Vagina (tissue), 2 donors: Measurements from ENCODE around the gene FMOD.
"Not testable (repeated sequence)": the region's sequence is repeated elsewhere in the genome, so short reads cannot be mapped to it uniquely, and the experiment has no call there.

Experiments used
- POLR2A ChIP-seq, 2 donors: fragments of 450-650 bp; IDR thresholded peaks; one replicate each; pipeline ENCODE4 v1.6.1; 2017; ENCODE audit warnings: antibody characterized with exemption in 2 of 2, mild to moderate bottlenecking in 2 of 2, moderate library complexity in 2 of 2
- POLR2AphosphoS5 ChIP-seq, 2 donors: sonication (generic); formaldehyde crosslinking; IDR thresholded peaks; one replicate each; pipeline ENCODE4 v1.9.0; 2017; ENCODE audit warnings: antibody characterized with exemption in 2 of 2, mild to moderate bottlenecking in 2 of 2, low read depth in 1 of 2; ENCODE audit not compliant: insufficient read depth in 1 of 2
- TF ChIP-seq, protein P1 (sequence below), 3 experiments: fragments of 450-650 bp in 2 of 3; fragments of 200-600 bp in 1 of 3; sonication (generic) in 1 of 3; IDR thresholded peaks; one replicate each; pipeline ENCODE4 v1.5.1; 2017 to 2019; ENCODE audit warnings: antibody characterized with exemption in 3 of 3, mild to moderate bottlenecking in 2 of 3, moderate library complexity in 2 of 3

- TF ChIP-seq, protein P1, sequence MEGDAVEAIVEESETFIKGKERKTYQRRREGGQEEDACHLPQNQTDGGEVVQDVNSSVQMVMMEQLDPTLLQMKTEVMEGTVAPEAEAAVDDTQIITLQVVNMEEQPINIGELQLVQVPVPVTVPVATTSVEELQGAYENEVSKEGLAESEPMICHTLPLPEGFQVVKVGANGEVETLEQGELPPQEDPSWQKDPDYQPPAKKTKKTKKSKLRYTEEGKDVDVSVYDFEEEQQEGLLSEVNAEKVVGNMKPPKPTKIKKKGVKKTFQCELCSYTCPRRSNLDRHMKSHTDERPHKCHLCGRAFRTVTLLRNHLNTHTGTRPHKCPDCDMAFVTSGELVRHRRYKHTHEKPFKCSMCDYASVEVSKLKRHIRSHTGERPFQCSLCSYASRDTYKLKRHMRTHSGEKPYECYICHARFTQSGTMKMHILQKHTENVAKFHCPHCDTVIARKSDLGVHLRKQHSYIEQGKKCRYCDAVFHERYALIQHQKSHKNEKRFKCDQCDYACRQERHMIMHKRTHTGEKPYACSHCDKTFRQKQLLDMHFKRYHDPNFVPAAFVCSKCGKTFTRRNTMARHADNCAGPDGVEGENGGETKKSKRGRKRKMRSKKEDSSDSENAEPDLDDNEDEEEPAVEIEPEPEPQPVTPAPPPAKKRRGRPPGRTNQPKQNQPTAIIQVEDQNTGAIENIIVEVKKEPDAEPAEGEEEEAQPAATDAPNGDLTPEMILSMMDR (IDR thresholded peaks at IDR 0.05): not testable (repeated sequence)
- TF ChIP-seq POLR2A (IDR thresholded peaks at IDR 0.05); POLR2AphosphoS5 (IDR thresholded peaks at IDR 0.05; ENCODE audit: insufficient read depth in 1 of 2, low read depth in 1 of 2): not testable (repeated sequence)
Observed at GRCh38 chr1:203299719-203300429, 51.0 kb downstream of the FMOD start.
